Stimulated activated CD8-positive, alpha-beta memory T cell treated with anti-CD3 and anti-CD28 coated beads, Interleukin-7, amount 100 ng/mL, for 24 hours (primary cell): ENCODE measurements around the gene OR13C9.
"Not testable (repeated sequence)": the region's sequence is repeated elsewhere in the genome, so short reads cannot be mapped to it uniquely, and the experiment has no call there.

Experiments
- DNase-seq: peaks from one replicate; pipeline ENCODE4 v3.0.0-alpha.2; 2020; ENCODE audit warnings: low read depth

Gene OR13C9

GRCh38 chr9:104618104-104618503 lies at the start of gene OR13C9:
OR13C9 (minus strand) TSS chr9:104618204; CDS start chr9:104618204, 0 bp downstream.
- DNase-seq, result no peak

GRCh38 chr9:104658496-104659195 lies 40.6 kb upstream of the OR13C9 start:
- no peak for DNase-seq

GRCh38 chr9:104635456-104635855 lies 17.5 kb upstream of the OR13C9 start:
- no peak for DNase-seq

GRCh38 chr9:104633976-104634520 lies 16.0 kb upstream of the OR13C9 start:
- DNase-seq, result no peak

- not testable (repeated sequence) for DNase-seq
Observed at GRCh38 chr9:104625964-104626363, 8.0 kb upstream of the OR13C9 start.

GRCh38 chr9:104617418-104617817 lies 586 bp downstream of the OR13C9 start:
- DNase-seq, result no peak

GRCh38 chr9:104611213-104611612 lies 6.8 kb downstream of the OR13C9 start:
- no peak for DNase-seq

- DNase-seq, result no peak
Observed at GRCh38 chr9:104608336-104608735, 9.7 kb downstream of the OR13C9 start.

- no peak for DNase-seq
Observed at GRCh38 chr9:104606152-104606551, 11.9 kb downstream of the OR13C9 start.

- not testable (repeated sequence) for DNase-seq
Observed at GRCh38 chr9:104605527-104605926, 12.5 kb downstream of the OR13C9 start, which contains the start of gene OR13C2. OR13C2 (minus strand) TSS chr9:104605627; CDS start chr9:104605627, 0 bp downstream.

GRCh38 chr9:104604801-104605200 lies 13.2 kb downstream of the OR13C9 start:
- DNase-seq, result no peak

- DNase-seq, result not testable (repeated sequence)
Observed at GRCh38 chr9:104599313-104599712, 18.7 kb downstream of the OR13C9 start, which contains the start of gene OR13C5. OR13C5 (minus strand) TSS chr9:104599413; CDS start chr9:104599413, 0 bp downstream.

GRCh38 chr9:104598749-104599148 lies 19.3 kb downstream of the OR13C9 start:
- not testable (repeated sequence) for DNase-seq

- no peak for DNase-seq
Observed at GRCh38 chr9:104589626-104590025, 28.4 kb downstream of the OR13C9 start.

GRCh38 chr9:104586496-104587180 lies 31.4 kb downstream of the OR13C9 start:
- no peak for DNase-seq

- DNase-seq, result no peak
Observed at GRCh38 chr9:104580562-104580961, 37.4 kb downstream of the OR13C9 start.

GRCh38 chr9:104577263-104577662 lies 40.7 kb downstream of the OR13C9 start:
- DNase-seq, result no peak

- DNase-seq, result no peak
Observed at GRCh38 chr9:104575456-104575855, 42.5 kb downstream of the OR13C9 start.

GRCh38 chr9:104572612-104573011 lies 45.4 kb downstream of the OR13C9 start:
- no peak for DNase-seq

- DNase-seq, result no peak
Observed at GRCh38 chr9:104568868-104569267, 49.1 kb downstream of the OR13C9 start, which contains the start of gene OR13C8. OR13C8 (plus strand) TSS chr9:104569168; CDS start chr9:104569168, 0 bp downstream.
